ENCODE data around the gene FXYD7.

FXYD7 gene

DNA sequence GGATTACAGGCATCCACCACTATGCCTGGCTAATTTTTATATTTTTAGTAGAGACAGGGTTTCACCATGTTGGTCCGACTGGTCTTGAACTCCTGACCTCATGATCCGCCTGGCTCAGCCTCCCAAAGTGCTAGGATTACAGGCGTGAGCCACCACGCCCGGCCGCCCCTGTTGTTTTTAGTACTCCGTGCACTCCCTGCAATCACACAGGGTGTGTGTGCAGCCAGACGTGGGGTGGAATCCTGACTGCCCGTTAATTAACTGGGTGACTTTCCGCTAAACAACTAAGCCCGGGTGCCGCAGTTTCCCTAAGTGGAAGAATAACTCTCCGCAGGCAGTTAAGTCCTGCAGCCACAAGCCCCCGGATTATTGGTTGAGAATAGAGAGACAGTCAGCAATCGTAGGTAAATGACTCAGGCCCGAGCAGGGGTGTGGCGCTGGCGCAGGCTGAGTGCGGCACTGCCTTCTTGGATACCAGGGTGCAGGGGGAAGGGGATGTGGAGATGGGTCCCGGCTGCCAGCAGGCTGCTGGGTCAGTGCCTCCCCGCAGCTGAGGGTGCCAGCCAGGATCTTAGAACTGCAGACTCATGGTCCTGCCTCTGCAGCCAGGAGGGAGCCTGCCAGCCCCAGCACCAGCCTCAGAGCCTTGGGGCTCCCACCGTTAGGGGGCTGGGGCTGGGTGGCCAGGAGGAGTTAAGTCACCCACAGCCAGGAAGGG is 33.5 kb upstream of the FXYD7 start:
- intact Hi-C loops (cut with DNase I): no loop called here
- DNase-seq: peak in 5 of 10 donors; percentile 47 to 93 (median 63)

GRCh38 chr19:35110974-35111373 is 32.1 kb upstream of the FXYD7 start:
- intact Hi-C loops (cut with DNase I): no loop called here
- no peak for DNase-seq

GRCh38 chr19:35112995-35113688 is 29.9 kb upstream of the FXYD7 start:
- intact Hi-C loops (cut with DNase I): loop anchor here (1.0 kb wide), 1 partner anchor 22 kb away; the partner anchor contains the start of gene LGI4
- DNase-seq: no peak

GRCh38 chr19:35114353-35115176 is 28.5 kb upstream of the FXYD7 start:
- DNase-seq: peak in 9 of 10 donors; percentile 65 to 96 (median 87)
- intact Hi-C loops (cut with DNase I): no loop called here

GRCh38 chr19:35115177-35115951 is 27.7 kb upstream of the FXYD7 start, which contains the start of gene FXYD3:
Gene FXYD3 (plus strand): TSS chr19:35115823. CDS start chr19:35119377, 3,554 bp downstream.
- intact Hi-C loops (cut with DNase I): no loop called here
- peak; percentile 77 to 97 (median 88) for DNase-seq

- intact Hi-C loops (cut with DNase I): no loop called here
- no peak for DNase-seq
Observed at GRCh38 chr19:35116072-35116801, 26.8 kb upstream of the FXYD7 start.

- no peak for DNase-seq
- intact Hi-C loops (cut with DNase I): no loop called here
Observed at GRCh38 chr19:35117116-35117515, 25.9 kb upstream of the FXYD7 start.

GRCh38 chr19:35117799-35118198 is 25.3 kb upstream of the FXYD7 start:
- intact Hi-C loops (cut with DNase I): no loop called here
- no peak for DNase-seq

DNA sequence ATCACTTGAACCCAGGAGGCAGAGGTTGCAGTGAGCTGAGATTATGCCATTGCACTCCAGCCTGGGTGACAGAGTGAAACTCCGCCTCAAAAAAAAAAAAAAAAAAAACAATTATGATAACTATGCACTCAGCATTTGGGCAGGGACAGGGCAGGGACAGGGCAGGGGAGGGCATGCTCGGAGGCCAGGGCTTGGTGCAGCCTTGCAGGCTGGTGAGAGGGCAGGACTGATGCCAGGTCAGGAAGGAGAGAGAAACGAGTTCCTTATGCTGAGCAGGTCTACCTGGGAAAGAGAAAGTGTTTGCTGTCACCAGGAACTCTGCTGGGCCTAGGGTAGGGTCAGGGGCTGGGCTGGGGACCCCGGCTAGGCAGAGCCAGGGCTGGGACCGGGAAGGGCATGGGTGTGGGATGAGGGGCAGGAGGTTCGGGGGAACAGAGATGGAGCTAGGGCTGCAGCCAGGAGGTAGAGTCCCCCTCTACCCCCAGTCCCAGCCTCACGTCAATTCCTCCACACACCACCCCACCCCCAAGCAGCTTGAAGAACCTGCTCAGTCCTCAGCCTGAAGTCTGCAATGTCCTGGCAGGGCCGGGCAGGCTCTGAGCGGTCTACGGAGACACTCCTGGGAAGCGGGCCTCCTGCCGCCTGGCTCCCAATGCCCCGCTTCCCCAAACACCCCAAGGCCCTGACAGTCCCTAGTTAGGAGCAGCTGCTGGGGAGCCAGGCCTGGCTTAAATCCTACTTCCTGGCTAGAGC is 24.6 kb upstream of the FXYD7 start:
- DNase-seq: no peak
- intact Hi-C loops (cut with DNase I): no loop called here

- no peak for DNase-seq
Observed at GRCh38 chr19:35119091-35119490, 24.0 kb upstream of the FXYD7 start.

DNA sequence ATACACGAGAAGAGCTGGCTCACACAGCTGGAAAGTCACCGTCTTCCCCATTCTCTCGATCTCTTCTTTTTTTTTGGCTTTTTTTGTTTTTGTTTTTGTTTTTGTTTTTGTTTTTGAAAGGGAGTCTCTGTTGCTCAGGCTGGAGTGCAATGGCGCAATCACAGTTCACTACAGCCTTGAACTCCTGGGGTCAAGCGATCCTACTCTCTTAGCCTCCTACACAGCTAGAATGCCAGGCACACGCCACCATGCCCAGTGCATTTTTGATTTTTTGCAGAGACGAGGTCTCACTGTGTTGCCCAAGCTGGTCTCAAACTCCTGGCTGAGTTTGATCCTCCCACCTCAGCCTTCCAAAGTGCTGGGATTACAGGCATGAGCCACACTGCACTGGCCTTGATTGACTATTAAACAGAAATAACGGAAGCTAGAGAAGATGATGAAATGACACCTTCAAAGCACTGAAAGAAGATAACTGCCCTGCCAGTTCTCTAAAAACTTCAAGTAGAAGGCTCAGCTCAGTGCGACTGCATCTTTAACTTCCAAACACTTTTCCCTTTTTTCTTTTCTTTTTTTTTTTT is 23.4 kb upstream of the FXYD7 start:
- DNase-seq: no peak
- intact Hi-C loops (cut with DNase I): no loop called here

More at GRCh38 chr19:35119091-35119490, 24.0 kb upstream of the FXYD7 start:
- intact Hi-C loops (cut with DNase I): no loop called here

GRCh38 chr19:35120492-35120891 is 22.6 kb upstream of the FXYD7 start:
- intact Hi-C loops (cut with DNase I): no loop called here
- peak in 2 of 10 donors; percentile 46 to 88 for DNase-seq

DNA sequence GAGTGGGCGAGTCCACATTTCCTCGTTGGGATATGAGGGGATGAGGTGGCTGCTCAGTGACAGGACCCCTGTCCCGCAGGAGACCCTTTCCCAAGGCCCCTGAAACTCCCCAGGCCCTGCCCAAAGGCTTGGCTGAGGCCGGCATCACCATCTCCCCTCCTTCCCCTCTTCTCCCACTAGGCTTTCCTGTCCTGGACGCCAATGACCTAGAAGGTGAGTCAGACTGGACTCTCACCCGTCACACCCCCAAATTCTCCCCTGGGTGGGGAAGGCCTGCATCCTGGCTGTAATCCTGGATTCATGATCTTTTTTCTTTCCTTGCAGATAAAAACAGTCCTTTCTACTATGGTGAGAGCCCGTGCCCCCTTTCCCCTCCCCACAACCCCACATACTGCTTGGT is 22.2 kb upstream of the FXYD7 start:
- intact Hi-C loops (cut with DNase I): no loop called here

GRCh38 chr19:35122687-35123551 is 20.1 kb upstream of the FXYD7 start:
- no peak for DNase-seq
- intact Hi-C loops (cut with DNase I): no loop called here

More for the DNA sequence above, 22.2 kb upstream of the FXYD7 start:
- no peak for DNase-seq

GRCh38 chr19:35123573-35123972 is 19.5 kb upstream of the FXYD7 start:
- intact Hi-C loops (cut with DNase I): no loop called here
- peak in 3 of 10 donors; percentile 54 to 91 (median 54) for DNase-seq

- peak; percentile 91 to 99 (median 96) for DNase-seq
- intact Hi-C loops (cut with DNase I): no loop called here
Observed at GRCh38 chr19:35124098-35125060, 18.7 kb upstream of the FXYD7 start.

Data from posterior cingulate gyrus (tissue), 11 donors.